Measurements from ENCODE around the gene SBNO1.
"Not testable (repeated sequence)": the region's sequence is repeated elsewhere in the genome, so short reads cannot be mapped to it uniquely, and the experiment has no call there.

SBNO1 gene

GRCh38 chr12:123258593-123258992 is 106.1 kb downstream of the SBNO1 start:
- TF ChIP-seq EZH2 (IDR thresholded peaks at IDR 0.05; ENCODE audit: borderline replicate concordance, low read length) (no peak), CTCF (IDR thresholded peaks at IDR 0.05; ENCODE audit: low read length) (no peak)
- peaks cover 95% of the 10 kb centered on the region for H3K36me3 ChIP-seq (ENCODE audit: insufficient read depth, low read length)
- H3K4me2 ChIP-seq (ENCODE audit: low read length) = no peak overlapping the region

GRCh38 chr12:123254853-123255446 is 109.7 kb downstream of the SBNO1 start:
- no peaks in the 10 kb centered on the region for H3K9me3 ChIP-seq (ENCODE audit: low read length)

More at GRCh38 chr12:123258593-123258992, 106.1 kb downstream of the SBNO1 start:
- Histone ChIP-seq H3K9me2 (ENCODE audit: low read depth, low read length) (no peaks in the 10 kb centered on the region), H3K79me2 (ENCODE audit: insufficient read depth, low read length) (no peaks in the 10 kb centered on the region), H3K27ac (ENCODE audit: low read depth, low read length, poor library complexity, severe bottlenecking) (no peak overlapping the region), H3K4me1 (ENCODE audit: insufficient read depth, low read length, severe bottlenecking) (no peaks in the 10 kb centered on the region), H3K27me3 (ENCODE audit: insufficient read depth, low read length) (no peaks in the 10 kb centered on the region), H3K9ac (ENCODE audit: low read length) (no peak overlapping the region), H2AFZ (ENCODE audit: low read length) (no peak overlapping the region), H4K20me1 (ENCODE audit: insufficient read depth, low read length) (no peaks in the 10 kb centered on the region), H3K9me3 (ENCODE audit: low read length) (no peaks in the 10 kb centered on the region), H3F3A (ENCODE audit: insufficient read depth, low read length) (no peaks in the 10 kb centered on the region), H3K4me3 (ENCODE audit: low read depth, low read length, poor library complexity, severe bottlenecking) (no peak overlapping the region)

GRCh38 chr12:123253641-123254459 is 110.8 kb downstream of the SBNO1 start:
- no peak overlapping the region for H3K4me2 ChIP-seq (ENCODE audit: low read length)
- no peak overlapping the region for H3K27ac ChIP-seq (ENCODE audit: low read depth, low read length, poor library complexity, severe bottlenecking)
- no peaks in the 10 kb centered on the region for H4K20me1 ChIP-seq (ENCODE audit: insufficient read depth, low read length)
- no peak overlapping the region for H3K4me3 ChIP-seq (ENCODE audit: low read depth, low read length, poor library complexity, severe bottlenecking)
- H3K9ac ChIP-seq (ENCODE audit: low read length) = no peak overlapping the region
- H3K79me2 ChIP-seq (ENCODE audit: insufficient read depth, low read length) = peaks cover 23% of the 10 kb centered on the region
- no peaks in the 10 kb centered on the region for H3K27me3 ChIP-seq (ENCODE audit: insufficient read depth, low read length)
- no peak for TF ChIP-seq CTCF (IDR thresholded peaks at IDR 0.05; ENCODE audit: low read length)
- no peak for TF ChIP-seq EZH2 (IDR thresholded peaks at IDR 0.05; ENCODE audit: borderline replicate concordance, low read length)
- no peaks in the 10 kb centered on the region for H3K9me2 ChIP-seq (ENCODE audit: low read depth, low read length)
- H3K9me3 ChIP-seq (ENCODE audit: low read length) = no peaks in the 10 kb centered on the region
- H3F3A ChIP-seq (ENCODE audit: insufficient read depth, low read length) = no peaks in the 10 kb centered on the region
- H2AFZ ChIP-seq (ENCODE audit: low read length) = no peak overlapping the region
- H3K4me1 ChIP-seq (ENCODE audit: insufficient read depth, low read length, severe bottlenecking) = peaks cover 6% of the 10 kb centered on the region
- H3K36me3 ChIP-seq (ENCODE audit: insufficient read depth, low read length) = peaks cover 83% of the 10 kb centered on the region

More at GRCh38 chr12:123254853-123255446, 109.7 kb downstream of the SBNO1 start:
- Histone ChIP-seq H4K20me1 (ENCODE audit: insufficient read depth, low read length) (no peaks in the 10 kb centered on the region), H3K9ac (ENCODE audit: low read length) (no peak overlapping the region), H3K9me2 (ENCODE audit: low read depth, low read length) (no peaks in the 10 kb centered on the region), H3K27ac (ENCODE audit: low read depth, low read length, poor library complexity, severe bottlenecking) (no peak overlapping the region), H3K27me3 (ENCODE audit: insufficient read depth, low read length) (no peaks in the 10 kb centered on the region), H3K4me1 (ENCODE audit: insufficient read depth, low read length, severe bottlenecking) (peaks cover 6% of the 10 kb centered on the region), H3K4me3 (ENCODE audit: low read depth, low read length, poor library complexity, severe bottlenecking) (no peak overlapping the region), H3F3A (ENCODE audit: insufficient read depth, low read length) (no peaks in the 10 kb centered on the region), H2AFZ (ENCODE audit: low read length) (no peak overlapping the region), H3K79me2 (ENCODE audit: insufficient read depth, low read length) (peaks cover 23% of the 10 kb centered on the region), H3K36me3 (ENCODE audit: insufficient read depth, low read length) (peaks cover 84% of the 10 kb centered on the region), H3K4me2 (ENCODE audit: low read length) (no peak overlapping the region)
- TF ChIP-seq CTCF (IDR thresholded peaks at IDR 0.05; ENCODE audit: low read length) (no peak), EZH2 (IDR thresholded peaks at IDR 0.05; ENCODE audit: borderline replicate concordance, low read length) (no peak)

- not testable (repeated sequence) for H3K4me2 ChIP-seq (ENCODE audit: low read length); H3K4me1 ChIP-seq (ENCODE audit: insufficient read depth, low read length, severe bottlenecking); H3K9me2 ChIP-seq (ENCODE audit: low read depth, low read length); H2AFZ ChIP-seq (ENCODE audit: low read length); H3K9me3 ChIP-seq (ENCODE audit: low read length); H4K20me1 ChIP-seq (ENCODE audit: insufficient read depth, low read length); H3K27ac ChIP-seq (ENCODE audit: low read depth, low read length, poor library complexity, severe bottlenecking); H3K27me3 ChIP-seq (ENCODE audit: insufficient read depth, low read length); H3K4me3 ChIP-seq (ENCODE audit: low read depth, low read length, poor library complexity, severe bottlenecking); H3F3A ChIP-seq (ENCODE audit: insufficient read depth, low read length); H3K9ac ChIP-seq (ENCODE audit: low read length)
- Histone ChIP-seq H3K36me3 (ENCODE audit: insufficient read depth, low read length) (peaks cover 83% of the 10 kb centered on the region), H3K79me2 (ENCODE audit: insufficient read depth, low read length) (peaks cover 36% of the 10 kb centered on the region)
These were observed 112.3 kb downstream of the SBNO1 start for GRCh38 chr12:123252365-123252764.

All from OCI-LY1 (cell line).